Activated T-cell treated with anti-CD3 and anti-CD28 coated beads, Interleukin-2, amount 50 U/mL, for 72 hours (primary cell): ENCODE measurements around the gene HAUS3. TPM values are rescaled to one million over a fixed set of nuclear protein-coding genes. Genes with fewer than 3 reads are reported as not detected.

Experiments used
- ATAC-seq, 2 donors: fragments of 150-1000 bp; cut with Tn5 transposase; replicated peaks in 1 of 2; 2 replicates each; pipeline ENCODE4 v1.10.0; 2021; ENCODE audit warnings: moderate library complexity in 2 of 2, mild to moderate bottlenecking in 1 of 2
- DNase-seq, 2 donors: peaks; one replicate each; pipeline ENCODE4 v3.0.0; 2021 to 2022; ENCODE audit warnings: mixed read lengths in 1 of 2
- H3K27ac Mint-ChIP-seq: one replicate; pipeline ENCODE4 v1.8.0; 2022; ENCODE audit warnings: mild to moderate bottlenecking, moderate library complexity, mixed read lengths
- H3K27me3 Mint-ChIP-seq: one replicate; pipeline ENCODE4 v1.8.0; 2022; ENCODE audit warnings: low read depth, mixed read lengths
- H3K36me3 Mint-ChIP-seq, 2 donors: one replicate each; pipeline ENCODE4 v1.8.0; 2022; ENCODE audit warnings: mixed read lengths in 2 of 2, mild to moderate bottlenecking in 1 of 2; ENCODE audit not compliant: insufficient read depth in 2 of 2
- H3K4me1 Mint-ChIP-seq: one replicate; pipeline ENCODE4 v1.8.0; 2022; ENCODE audit warnings: low read depth, mixed read lengths
- H3K4me3 Mint-ChIP-seq, 2 donors: one replicate each; pipeline ENCODE4 v1.8.0; 2022; ENCODE audit warnings: mild to moderate bottlenecking in 2 of 2, mixed read lengths in 2 of 2, moderate library complexity in 2 of 2
- H3K9me3 Mint-ChIP-seq, 2 donors: one replicate each; pipeline ENCODE4 v1.8.0; 2022; ENCODE audit warnings: mixed read lengths in 2 of 2
- total RNA-seq, 2 donors: library from RNA; stranded (reverse); gene quantifications; one replicate each; pipeline ENCODE4 v1.2.3, GENCODE V29; 2022

Gene HAUS3
- total RNA-seq, 2 donors from 2014 or later, result 21.0 to 21.7 TPM

GRCh38 chr4:2182994-2183393 is 58.9 kb downstream of the HAUS3 start:
- Mint-ChIP-seq H3K9me3 (peaks cover 3 to 5% of the 10 kb centered on the region in 2 donors), H3K36me3 (peaks cover 7 to 8% of the 10 kb centered on the region in 2 donors), H3K27me3 (no peaks in the 10 kb centered on the region), H3K4me1 (no peaks in the 10 kb centered on the region), H3K27ac (no peak overlapping the region), H3K4me3 (no peak overlapping the region)
- DNase-seq (no peak), ATAC-seq (no peak)

GRCh38 chr4:2180410-2180809 is 61.5 kb downstream of the HAUS3 start:
- peaks cover 1 to 2% of the 10 kb centered on the region in 2 donors for H3K36me3 Mint-ChIP-seq
- ATAC-seq (no peak), DNase-seq (no peak)
- H3K27ac Mint-ChIP-seq, result no peak overlapping the region
- no peak overlapping the region for H3K4me3 Mint-ChIP-seq
- peaks cover 0 to 2% of the 10 kb centered on the region in 2 donors for H3K9me3 Mint-ChIP-seq
- H3K27me3 Mint-ChIP-seq, result no peaks in the 10 kb centered on the region
- H3K4me1 Mint-ChIP-seq, result peaks cover 9% of the 10 kb centered on the region

GRCh38 chr4:2179717-2180116 is 62.2 kb downstream of the HAUS3 start:
- DNase-seq (no peak), ATAC-seq (no peak)
- Mint-ChIP-seq H3K27ac (no peak overlapping the region), H3K4me3 (no peak overlapping the region), H3K4me1 (peaks cover 12% of the 10 kb centered on the region), H3K36me3 (peaks cover 1 to 2% of the 10 kb centered on the region in 2 donors), H3K9me3 (peaks cover 0 to 2% of the 10 kb centered on the region in 2 donors), H3K27me3 (no peaks in the 10 kb centered on the region)

- H3K4me3 Mint-ChIP-seq, result no peak overlapping the region
- peaks cover 12% of the 10 kb centered on the region for H3K4me1 Mint-ChIP-seq
- DNase-seq (no peak), ATAC-seq (no peak)
- no peak overlapping the region for H3K27ac Mint-ChIP-seq
- no peaks in the 10 kb centered on the region for H3K27me3 Mint-ChIP-seq
- peaks cover 0 to 2% of the 10 kb centered on the region in 2 donors for H3K9me3 Mint-ChIP-seq
- peaks cover 1 to 2% of the 10 kb centered on the region in 2 donors for H3K36me3 Mint-ChIP-seq
Observed at GRCh38 chr4:2178986-2179385, 62.9 kb downstream of the HAUS3 start.

Other genes starting within 250 kb of the HAUS3 start
- 10 to 100 TPM; 40.8 to 57.4 TPM for gene NELFA, start 233.1 kb downstream of the HAUS3 start, total RNA-seq
- gene NAT8L, start 182.8 kb downstream of the HAUS3 start, total RNA-seq, result 1 to 10 TPM in 1 of 2 donors, under 1 TPM in 1; 0.51 to 1.5 TPM
- 1 to 10 TPM; 4.6 TPM for gene POLN, start within 50 bp of the HAUS3 start, total RNA-seq
- 10 to 100 TPM; 10.1 to 11.3 TPM for gene MXD4, start 20.0 kb upstream of the HAUS3 start, total RNA-seq
- 10 to 100 TPM; 14.4 to 24.4 TPM for gene ZFYVE28, start 176.5 kb upstream of the HAUS3 start, total RNA-seq
- gene CFAP99, start 176.8 kb upstream of the HAUS3 start, total RNA-seq, result not detected
- 10 to 100 TPM; 86.3 to 97.0 TPM for gene RNF4, start 227.0 kb upstream of the HAUS3 start, total RNA-seq